ENCODE results near the gene MMP15. TPM values are rescaled to one million over a fixed set of nuclear protein-coding genes. Genes with fewer than 3 reads are reported as not detected.

The MMP15 gene
- total and polyA plus RNA-seq, 2 of the 4 experiments (the other 2 are of a cell fraction), result 0.18 to 0.56 TPM

DNA sequence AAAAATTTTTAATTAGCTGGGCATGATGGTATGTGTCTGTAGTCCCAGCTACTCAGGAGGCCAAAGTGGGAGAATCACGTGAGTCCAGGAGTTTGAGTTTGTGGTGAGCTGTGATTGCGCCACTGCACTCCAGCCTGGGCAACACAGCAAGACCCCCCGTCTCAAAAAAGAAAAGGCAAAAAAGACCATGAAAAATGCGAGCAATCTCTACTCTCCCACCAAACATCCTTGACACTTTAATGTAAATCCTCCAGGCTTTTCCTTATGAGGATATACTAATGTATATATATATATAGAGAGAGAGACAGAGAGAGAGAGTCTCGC lies 28.1 kb downstream of the MMP15 start:
- H3K9ac ChIP-seq (ENCODE audit: low read depth, low read length), result no peak overlapping the region
- no peaks in the 10 kb centered on the region for H3K9me1 ChIP-seq (ENCODE audit: insufficient read depth, low read length)
- H4K20me1 ChIP-seq (ENCODE audit: insufficient read depth, low read length), result no peaks in the 10 kb centered on the region
- intact Hi-C loops (cut with micrococcal nuclease) (no loop called here), dilution Hi-C loops (cut with HindIII; ENCODE audit: low sequenced_read_pairs, unreplicated experiment) (no loop called here), in situ Hi-C loops (cut with MboI; ENCODE audit: low sequenced_read_pairs) (no loop called here)
- no peak overlapping the region for H4K91ac ChIP-seq (ENCODE audit: insufficient read depth, low read depth, low read length)
- no peak overlapping the region for H2BK5ac ChIP-seq (ENCODE audit: low read depth, low read length, poor library complexity, severe bottlenecking)
- no peak overlapping the region for H2BK120ac ChIP-seq (ENCODE audit: low read depth, low read length)
- H3K23ac ChIP-seq (ENCODE audit: low read depth, low read length), result no peak overlapping the region
- no peak for TF ChIP-seq NFE2L2 (IDR thresholded peaks at IDR 0.05; ENCODE audit: low read depth, low read length)
- TF ChIP-seq, protein P1, sequence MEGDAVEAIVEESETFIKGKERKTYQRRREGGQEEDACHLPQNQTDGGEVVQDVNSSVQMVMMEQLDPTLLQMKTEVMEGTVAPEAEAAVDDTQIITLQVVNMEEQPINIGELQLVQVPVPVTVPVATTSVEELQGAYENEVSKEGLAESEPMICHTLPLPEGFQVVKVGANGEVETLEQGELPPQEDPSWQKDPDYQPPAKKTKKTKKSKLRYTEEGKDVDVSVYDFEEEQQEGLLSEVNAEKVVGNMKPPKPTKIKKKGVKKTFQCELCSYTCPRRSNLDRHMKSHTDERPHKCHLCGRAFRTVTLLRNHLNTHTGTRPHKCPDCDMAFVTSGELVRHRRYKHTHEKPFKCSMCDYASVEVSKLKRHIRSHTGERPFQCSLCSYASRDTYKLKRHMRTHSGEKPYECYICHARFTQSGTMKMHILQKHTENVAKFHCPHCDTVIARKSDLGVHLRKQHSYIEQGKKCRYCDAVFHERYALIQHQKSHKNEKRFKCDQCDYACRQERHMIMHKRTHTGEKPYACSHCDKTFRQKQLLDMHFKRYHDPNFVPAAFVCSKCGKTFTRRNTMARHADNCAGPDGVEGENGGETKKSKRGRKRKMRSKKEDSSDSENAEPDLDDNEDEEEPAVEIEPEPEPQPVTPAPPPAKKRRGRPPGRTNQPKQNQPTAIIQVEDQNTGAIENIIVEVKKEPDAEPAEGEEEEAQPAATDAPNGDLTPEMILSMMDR (conservative IDR thresholded peaks at IDR 0.05; ENCODE audit: low read depth, low read length), result no peak
- TF ChIP-seq RAD21 (IDR thresholded peaks at IDR 0.05; ENCODE audit: low read length), result no peak
- TF ChIP-seq FOS (IDR thresholded peaks at IDR 0.05; ENCODE audit: low read depth, low read length), result no peak
- no peak for TF ChIP-seq RCOR1 (IDR thresholded peaks at IDR 0.05; ENCODE audit: insufficient replicate concordance, low read length)
- TF ChIP-seq RFX5 (IDR thresholded peaks at IDR 0.05; ENCODE audit: low read depth, low read length), result no peak
- no peak for TF ChIP-seq CHD1 (IDR thresholded peaks at IDR 0.05; ENCODE audit: low read depth, low read length)
- no peak for TF ChIP-seq MXI1 (IDR thresholded peaks at IDR 0.05; ENCODE audit: borderline replicate concordance, low read depth, low read length)
- TF ChIP-seq MAZ (IDR thresholded peaks at IDR 0.05; ENCODE audit: borderline replicate concordance, low read depth, low read length), result no peak
- TF ChIP-seq, protein P2, sequence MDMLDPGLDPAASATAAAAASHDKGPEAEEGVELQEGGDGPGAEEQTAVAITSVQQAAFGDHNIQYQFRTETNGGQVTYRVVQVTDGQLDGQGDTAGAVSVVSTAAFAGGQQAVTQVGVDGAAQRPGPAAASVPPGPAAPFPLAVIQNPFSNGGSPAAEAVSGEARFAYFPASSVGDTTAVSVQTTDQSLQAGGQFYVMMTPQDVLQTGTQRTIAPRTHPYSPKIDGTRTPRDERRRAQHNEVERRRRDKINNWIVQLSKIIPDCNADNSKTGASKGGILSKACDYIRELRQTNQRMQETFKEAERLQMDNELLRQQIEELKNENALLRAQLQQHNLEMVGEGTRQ (IDR thresholded peaks at IDR 0.05; ENCODE audit: low read depth, low read length), result no peak
- no peak for TF ChIP-seq POLR2A (IDR thresholded peaks at IDR 0.05; ENCODE audit: low read depth, low read length)
- TF ChIP-seq BHLHE40 (IDR thresholded peaks at IDR 0.05; ENCODE audit: low read depth, low read length), result no peak
- TF ChIP-seq MAFK (IDR thresholded peaks at IDR 0.05; ENCODE audit: low read depth, low read length), result no peak
- no peak for TF ChIP-seq CEBPB (IDR thresholded peaks at IDR 0.05; ENCODE audit: low read depth, low read length)
- TF ChIP-seq SMC3 (IDR thresholded peaks at IDR 0.05; ENCODE audit: low read depth, low read length), result no peak
- TF ChIP-seq, protein P3, sequence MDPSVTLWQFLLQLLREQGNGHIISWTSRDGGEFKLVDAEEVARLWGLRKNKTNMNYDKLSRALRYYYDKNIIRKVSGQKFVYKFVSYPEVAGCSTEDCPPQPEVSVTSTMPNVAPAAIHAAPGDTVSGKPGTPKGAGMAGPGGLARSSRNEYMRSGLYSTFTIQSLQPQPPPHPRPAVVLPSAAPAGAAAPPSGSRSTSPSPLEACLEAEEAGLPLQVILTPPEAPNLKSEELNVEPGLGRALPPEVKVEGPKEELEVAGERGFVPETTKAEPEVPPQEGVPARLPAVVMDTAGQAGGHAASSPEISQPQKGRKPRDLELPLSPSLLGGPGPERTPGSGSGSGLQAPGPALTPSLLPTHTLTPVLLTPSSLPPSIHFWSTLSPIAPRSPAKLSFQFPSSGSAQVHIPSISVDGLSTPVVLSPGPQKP (IDR thresholded peaks at IDR 0.05; ENCODE audit: borderline replicate concordance, low read depth, low read length), result no peak
- H2BK15ac ChIP-seq (ENCODE audit: low read depth, low read length), result no peak overlapping the region
- H3K4me2 ChIP-seq (ENCODE audit: low read depth, low read length), result no peak overlapping the region
- ATAC-seq (ENCODE audit: low read depth), result no peak
- H3K4ac ChIP-seq (ENCODE audit: low read depth, low read length), result no peak overlapping the region
- no CpG with 5 or more reads among the region's 5 CpGs for WGBS, 2 experiments (ENCODE audit: extremely low coverage in 2 of 2, insufficient read length in 1 of 2)
- H4K5ac ChIP-seq (ENCODE audit: low read depth, low read length), result no peak overlapping the region
- POLR2A ChIA-PET (ENCODE audit: unreplicated experiment), result no interaction called here
- no peaks in the 10 kb centered on the region for H3K4me1 ChIP-seq (ENCODE audit: control insufficient read depth, insufficient read depth, low read length)
- no peak overlapping the region for H3K56ac ChIP-seq (ENCODE audit: extremely low read depth, insufficient read depth, low read length)
- no peak overlapping the region for H3K14ac ChIP-seq (replicated peaks; ENCODE audit: low read depth, low read length)
- H3K27ac ChIP-seq (ENCODE audit: insufficient read depth, low read length), result no peak overlapping the region
- no peaks in the 10 kb centered on the region for H3K9me3 ChIP-seq (ENCODE audit: control insufficient read depth, insufficient read depth, low read length)
- H3K18ac ChIP-seq (ENCODE audit: low read depth, low read length), result no peak overlapping the region
- BruUV-seq (replicated peaks), result no TSS peak
- no peak overlapping the region for H2AK5ac ChIP-seq (ENCODE audit: low read depth, low read length)
- H3K36me3 ChIP-seq (ENCODE audit: control insufficient read depth, insufficient read depth, low read length), result no peaks in the 10 kb centered on the region
- CTCF ChIA-PET, result no interaction called here
- H3K4me3 ChIP-seq (ENCODE audit: insufficient read depth, low read depth, low read length), result no peak overlapping the region
- H2BK20ac ChIP-seq (ENCODE audit: low read depth, low read length), result no peak overlapping the region
- H2AFZ ChIP-seq (replicated peaks; ENCODE audit: low read length, poor library complexity), result no peak overlapping the region
- H3K27me3 ChIP-seq (ENCODE audit: control insufficient read depth, insufficient read depth, low read length), result peaks cover 26% of the 10 kb centered on the region
- no peaks in the 10 kb centered on the region for H3K79me1 ChIP-seq (ENCODE audit: low read depth in 1 of 2, low read length in 2 of 2)
- no peak for DNase-seq
- no peak overlapping the region for H2AK9ac ChIP-seq (replicated peaks; ENCODE audit: low read depth, low read length, poor library complexity)
- H4K8ac ChIP-seq (ENCODE audit: low read depth in 2 of 2, low read length in 2 of 2), result no peak overlapping the region

Measured in IMR-90 (cell line).